H1 (cell line): ENCODE data around the gene PRDX3. TPM values are rescaled to one million over a fixed set of nuclear protein-coding genes. Genes with fewer than 3 reads are reported as not detected.

Source experiments
- CTCF ChIA-PET: fragments of 300-600 bp; sonication (Branson Sonifier 250); formaldehyde crosslinking; loops from one replicate; lab custom pipeline; 2021; ENCODE audit not compliant: partially characterized antibody; lab: Charles Lee
- POLR2A ChIA-PET: fragments of 300-600 bp; sonication (Branson Sonifier 250); formaldehyde crosslinking; loops from one replicate; lab custom pipeline; 2021; ENCODE audit warnings: inconsistent platforms; ENCODE audit not compliant: partially characterized antibody; lab: Charles Lee
- DNase-seq, 2 experiments: peaks; one replicate each; pipeline versions ENCODE4 v3.0.0 to v3.0.0-alpha.2; 2010 to 2022; ENCODE audit warnings: low spot score in 2 of 2, low read depth in 1 of 2, mixed read lengths in 1 of 2
- FAIRE-seq: peaks from 2 replicates; lab custom pipeline; 2011; peaks lifted over from hg19 to GRCh38; lab: Jason Lieb, UNC
- H2AFZ ChIP-seq: 2 replicates; pipeline ENCODE4 v1.8.1; 2012; ENCODE audit warnings: low read length, inconsistent platforms
- H2AK5ac ChIP-seq: 2 replicates; pipeline ENCODE4 v1.6.1; 2013; ENCODE audit warnings: low read depth, low read length
- H2BK120ac ChIP-seq: replicated peaks from 2 replicates; pipeline ENCODE3; 2013; ENCODE audit warnings: low read depth, low read length, inconsistent platforms
- H2BK12ac ChIP-seq: 2 replicates; pipeline ENCODE4 v1.6.1; 2013; ENCODE audit warnings: low read depth, low read length
- H2BK15ac ChIP-seq: 2 replicates; pipeline ENCODE4 v1.6.1; 2013; ENCODE audit warnings: low read length
- H2BK20ac ChIP-seq: 2 replicates; pipeline ENCODE4 v1.6.1; 2013; ENCODE audit warnings: low read length
- H2BK5ac ChIP-seq: 2 replicates; pipeline ENCODE4 v1.6.1; 2013; ENCODE audit warnings: low read depth, low read length
- H3K14ac ChIP-seq: 2 replicates; pipeline ENCODE4 v1.6.1; 2013; ENCODE audit warnings: inconsistent platforms; ENCODE audit not compliant: insufficient read length
- H3K18ac ChIP-seq: 2 replicates; pipeline ENCODE4 v1.6.1; 2013; ENCODE audit warnings: low read length; ENCODE audit errors: extremely low read depth
- H3K23ac ChIP-seq: 2 replicates; pipeline ENCODE4 v1.6.1; 2013; ENCODE audit warnings: inconsistent platforms; ENCODE audit not compliant: insufficient read length
- H3K23me2 ChIP-seq: 2 replicates; pipeline ENCODE4 v1.6.1; 2013; ENCODE audit warnings: low read depth, low read length
- H3K27ac ChIP-seq: 2 replicates; pipeline ENCODE4 v1.6.1; 2011; ENCODE audit warnings: low read depth, low read length, inconsistent platforms
- H3K27me3 ChIP-seq, 4 experiments: replicated peaks in 1 of 4; 1 replicate in 1 of 4; 2 replicates in 3 of 4; pipeline versions ENCODE4 v1.6.1 to v1.8.1; 2011 to 2013; ENCODE audit warnings: low read length in 3 of 4, mild to moderate bottlenecking in 3 of 4, inconsistent platforms in 2 of 4, mixed read lengths in 2 of 4, moderate library complexity in 1 of 4; ENCODE audit not compliant: control insufficient read depth in 3 of 4, insufficient read depth in 3 of 4; ENCODE audit errors: extremely low read depth in 1 of 4
- H3K36me3 ChIP-seq, 4 experiments: 2 replicates each; pipeline versions ENCODE4 v1.6.1 to v1.8.1; 2011 to 2013; ENCODE audit warnings: mild to moderate bottlenecking in 4 of 4, low read length in 3 of 4, moderate library complexity in 2 of 4, control low read depth in 1 of 4, inconsistent platforms in 1 of 4; ENCODE audit not compliant: insufficient read depth in 4 of 4, control insufficient read depth in 2 of 4
- H3K4ac ChIP-seq: replicated peaks from 2 replicates; pipeline ENCODE3; 2013; ENCODE audit warnings: low read length, low read depth, mixed read lengths, inconsistent platforms; ENCODE audit not compliant: insufficient read length
- H3K4me1 ChIP-seq, 4 experiments: replicated peaks in 1 of 4; 1 replicate in 1 of 4; 2 replicates in 3 of 4; pipeline versions ENCODE4 v1.6.1 to v1.8.1; 2011 to 2013; ENCODE audit warnings: low read length in 3 of 4, inconsistent platforms in 2 of 4, mixed read lengths in 1 of 4; ENCODE audit not compliant: insufficient read depth in 4 of 4, control insufficient read depth in 3 of 4
- H3K4me2 ChIP-seq, 2 experiments: 2 replicates each; pipeline versions ENCODE4 v1.6.1 to v1.8.1; 2011 to 2013; ENCODE audit warnings: low read depth in 2 of 2, low read length in 2 of 2, control low read depth in 1 of 2, inconsistent platforms in 1 of 2, mild to moderate bottlenecking in 1 of 2; ENCODE audit not compliant: insufficient read depth in 1 of 2
- H3K4me3 ChIP-seq, 4 experiments: fragments of 200-600, 300-600 bp in 1 of 4; sonication (generic), shearing (Covaris generic), sonication (Bioruptor Twin) in 1 of 4; 2 replicates each; pipeline versions ENCODE4 v1.5.1 to v1.8.1; 2011 to 2016; ENCODE audit warnings: low read length in 4 of 4, low read depth in 3 of 4, control low read depth in 2 of 4, inconsistent platforms in 2 of 4, mild to moderate bottlenecking in 2 of 4, mixed read lengths in 1 of 4, moderate library complexity in 1 of 4; ENCODE audit not compliant: insufficient read depth in 2 of 4; ENCODE audit errors: extremely low read depth in 1 of 4
- H3K56ac ChIP-seq: replicated peaks from 2 replicates; pipeline ENCODE3; 2013; ENCODE audit warnings: low read depth, mild to moderate bottlenecking, mixed read lengths, low read length, inconsistent platforms; ENCODE audit not compliant: insufficient read length
- H3K79me1 ChIP-seq: 2 replicates; pipeline ENCODE4 v1.6.1; 2013; ENCODE audit warnings: low read depth, low read length, control low read depth
- H3K79me2 ChIP-seq, 2 experiments: 2 replicates each; pipeline versions ENCODE4 v1.6.1 to v1.8.1; 2012 to 2013; ENCODE audit warnings: low read length in 2 of 2, mild to moderate bottlenecking in 2 of 2, inconsistent platforms in 1 of 2; ENCODE audit not compliant: insufficient read depth in 2 of 2, control insufficient read depth in 1 of 2
- H3K9ac ChIP-seq, 4 experiments: replicated peaks in 1 of 4; 1 replicate in 1 of 4; 2 replicates in 3 of 4; pipeline versions ENCODE4 v1.6.1 to v1.8.1; 2011 to 2013; ENCODE audit warnings: low read depth in 3 of 4, low read length in 3 of 4, control low read depth in 2 of 4, mild to moderate bottlenecking in 2 of 4, moderate library complexity in 2 of 4, inconsistent platforms in 1 of 4; ENCODE audit errors: extremely low read depth in 1 of 4
- H3K9me3 ChIP-seq, 2 experiments: 2 replicates each; pipeline versions ENCODE4 v1.6.1 to v1.8.1; 2012 to 2013; ENCODE audit warnings: mild to moderate bottlenecking in 2 of 2, moderate library complexity in 2 of 2, control low read depth in 1 of 2, inconsistent platforms in 1 of 2, low read depth in 1 of 2, low read length in 1 of 2, mixed read lengths in 1 of 2; ENCODE audit not compliant: insufficient read depth in 2 of 2
- H4K20me1 ChIP-seq, 2 experiments: replicated peaks in 1 of 2; 2 replicates each; pipeline versions ENCODE3 to v1.8.1; 2011 to 2013; ENCODE audit warnings: inconsistent platforms in 2 of 2, low read length in 2 of 2, mild to moderate bottlenecking in 1 of 2; ENCODE audit not compliant: insufficient read depth in 2 of 2, control insufficient read depth in 1 of 2
- H4K5ac ChIP-seq: 2 replicates; pipeline ENCODE4 v1.6.1; 2013; ENCODE audit warnings: low read length, low read depth, mixed read lengths, inconsistent platforms; ENCODE audit not compliant: insufficient read length
- H4K8ac ChIP-seq: 2 replicates; pipeline ENCODE4 v1.8.0; 2013; ENCODE audit warnings: mild to moderate bottlenecking, moderate library complexity, low read length, inconsistent platforms; ENCODE audit not compliant: insufficient read depth; ENCODE audit errors: extremely low read depth
- H4K91ac ChIP-seq: replicated peaks from 2 replicates; pipeline ENCODE3; 2013; ENCODE audit warnings: low read length, mixed read lengths, inconsistent platforms; ENCODE audit not compliant: insufficient read length
- CREB1 ChIP-seq: IDR thresholded peaks from 2 replicates; pipeline ENCODE4 v1.6.1; 2012; ENCODE audit warnings: inconsistent platforms
- CTBP2 ChIP-seq: IDR thresholded peaks from 2 replicates; pipeline ENCODE4 v1.7.0; 2011; ENCODE audit warnings: borderline replicate concordance, mild to moderate bottlenecking, moderate library complexity, mixed read lengths, low read length; ENCODE audit not compliant: insufficient read depth, insufficient read length
- TAF1 ChIP-seq: IDR thresholded peaks from 2 replicates; pipeline ENCODE4 v1.6.1; 2011; ENCODE audit warnings: mild to moderate bottlenecking, low read depth, low read length
- WGBS, 2 experiments: shearing (Covaris generic) in 1 of 2; methylation state at CpG; one replicate each; pipeline versions ENCODE4 v1.1.6 to v1.1.7; 2013 to 2015; ENCODE audit warnings: low lambda C conversion rate in 2 of 2, mixed read lengths in 2 of 2, inconsistent platforms in 1 of 2, low coverage in 1 of 2, missing lambda C conversion rate in 1 of 2; ENCODE audit not compliant: insufficient replicate concordance in 2 of 2, insufficient coverage in 1 of 2, insufficient read length in 1 of 2; ENCODE audit errors: extremely low coverage in 1 of 2, missing lambda C conversion rate in 1 of 2; 5-methylcytosine and 5-hydroxymethylcytosine counted together
- polyA plus RNA-seq, 7 experiments: library from polyadenylated mRNA; depleted of rRNA in 3 of 7; stranded (reverse) in 5 of 7; unstranded in 2 of 7; fragments of >200 nt in 5 of 7; fragments of 200-250 nt in 2 of 7; gene quantifications; 1 replicate in 5 of 7; 2 replicates in 1 of 7; 4 replicates in 1 of 7; pipeline versions ENCODE4 v1.2.1 to v1.2.3, GENCODE V29; 2011 to 2013; ENCODE audit warnings: missing spikeins in 2 of 7, mixed read lengths in 2 of 7
- total RNA-seq: library from RNA; stranded (reverse); fragmentation: NEBNext Ultra II Directional; extraction: Animal tissue kit (Norgen Biotek cat#: 25700); gene quantifications from 2 replicates; pipeline ENCODE4 v1.2.1, GENCODE V29; 2021
- TF ChIP-seq, protein P1 (sequence below): IDR thresholded peaks from 2 replicates; pipeline ENCODE4 v1.6.1; 2012; ENCODE audit warnings: low read length, inconsistent platforms

Gene PRDX3
- total and polyA plus RNA-seq, 2 of the 8 experiments (the other 6 are each of a cell fraction or from before 2014, with no cell fraction given) = 201 to 208 TPM

DNA sequence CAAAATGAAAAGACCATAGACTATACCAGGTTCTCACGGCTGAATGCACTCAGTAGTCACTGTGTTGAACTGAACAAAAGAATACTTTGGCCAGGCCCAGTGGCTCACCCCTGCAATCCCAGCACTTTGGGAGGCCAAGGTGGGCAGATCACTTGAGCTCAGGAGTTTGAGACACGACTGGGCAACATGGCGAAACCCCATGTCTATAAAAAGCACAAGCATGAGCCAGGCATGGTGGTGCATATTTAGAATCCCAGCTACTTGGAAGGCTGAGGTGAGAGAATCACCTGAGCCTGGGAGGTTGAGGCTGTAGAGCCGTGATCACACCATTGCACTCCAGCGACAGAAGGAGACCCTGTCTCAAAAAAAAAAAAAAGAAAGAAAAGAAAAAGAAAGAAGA, 25.6 kb downstream of the PRDX3 start:
- Histone ChIP-seq H3K4me3 (no peak overlapping the region), H3K27ac (no peak overlapping the region), H4K91ac (no peak overlapping the region), H3K9me3 (no peaks in the 10 kb centered on the region), H2AK5ac (no peak overlapping the region), H3K27me3 (no peaks in the 10 kb centered on the region), H2BK12ac (no peak overlapping the region), H3K79me1 (no peaks in the 10 kb centered on the region), H3K4me1 (no peaks in the 10 kb centered on the region), H3K23ac (no peak overlapping the region), H3K79me2 (no peaks in the 10 kb centered on the region), H2BK20ac (no peak overlapping the region), H3K4ac (no peak overlapping the region), H3K56ac (no peak overlapping the region), H2BK5ac (no peak overlapping the region), H4K8ac (no peak overlapping the region), H3K4me2 (no peak overlapping the region), H2BK15ac (no peak overlapping the region), H2BK120ac (no peak overlapping the region), H3K23me2 (no peaks in the 10 kb centered on the region), H2AFZ (no peak overlapping the region), H3K9ac (no peak overlapping the region), H4K5ac (no peak overlapping the region), H4K20me1 (peaks cover 0 to 3% of the 10 kb centered on the region in 2 experiments), H3K18ac (no peak overlapping the region), H3K36me3 (peaks cover 0 to 16% (median 7%) of the 10 kb centered on the region in 4 experiments; a peak in 5 of 8 replicates), H3K14ac (no peak overlapping the region)
- DNase-seq = no peak
- TF ChIP-seq CTBP2 (no peak), CREB1 (no peak), TAF1 (no peak)
- TF ChIP-seq, protein P1, sequence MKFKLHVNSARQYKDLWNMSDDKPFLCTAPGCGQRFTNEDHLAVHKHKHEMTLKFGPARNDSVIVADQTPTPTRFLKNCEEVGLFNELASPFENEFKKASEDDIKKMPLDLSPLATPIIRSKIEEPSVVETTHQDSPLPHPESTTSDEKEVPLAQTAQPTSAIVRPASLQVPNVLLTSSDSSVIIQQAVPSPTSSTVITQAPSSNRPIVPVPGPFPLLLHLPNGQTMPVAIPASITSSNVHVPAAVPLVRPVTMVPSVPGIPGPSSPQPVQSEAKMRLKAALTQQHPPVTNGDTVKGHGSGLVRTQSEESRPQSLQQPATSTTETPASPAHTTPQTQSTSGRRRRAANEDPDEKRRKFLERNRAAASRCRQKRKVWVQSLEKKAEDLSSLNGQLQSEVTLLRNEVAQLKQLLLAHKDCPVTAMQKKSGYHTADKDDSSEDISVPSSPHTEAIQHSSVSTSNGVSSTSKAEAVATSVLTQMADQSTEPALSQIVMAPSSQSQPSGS = no peak
- WGBS, 2 experiments = 89% methylated on average over 5 of the region's 5 CpGs; no CpG with 5 or more reads in 1 of the 2 experiments
- ChIA-PET POLR2A (interaction anchor here (1.3 to 1.8 kb wide), 2 partner anchors 8 to 12 kb away, joined by 3 to 10 read pairs; no protein-coding TSS in a partner anchor), CTCF (interaction anchor here (1.3 to 4.2 kb wide), 3 partner anchors 13 to 55 kb away, joined by 4 to 15 read pairs (median 4); no protein-coding TSS in a partner anchor)
- FAIRE-seq = no peak
